ENCODE measurements around the gene NFIX. TPM values are rescaled to one million over a fixed set of nuclear protein-coding genes. Genes with fewer than 3 reads are reported as not detected.

Gene NFIX
- total and polyA plus RNA-seq, 2 donors (not counting 3 experiments of a cell fraction or from before 2014, with no cell fraction given), result 9.8 to 37.7 TPM

DNA sequence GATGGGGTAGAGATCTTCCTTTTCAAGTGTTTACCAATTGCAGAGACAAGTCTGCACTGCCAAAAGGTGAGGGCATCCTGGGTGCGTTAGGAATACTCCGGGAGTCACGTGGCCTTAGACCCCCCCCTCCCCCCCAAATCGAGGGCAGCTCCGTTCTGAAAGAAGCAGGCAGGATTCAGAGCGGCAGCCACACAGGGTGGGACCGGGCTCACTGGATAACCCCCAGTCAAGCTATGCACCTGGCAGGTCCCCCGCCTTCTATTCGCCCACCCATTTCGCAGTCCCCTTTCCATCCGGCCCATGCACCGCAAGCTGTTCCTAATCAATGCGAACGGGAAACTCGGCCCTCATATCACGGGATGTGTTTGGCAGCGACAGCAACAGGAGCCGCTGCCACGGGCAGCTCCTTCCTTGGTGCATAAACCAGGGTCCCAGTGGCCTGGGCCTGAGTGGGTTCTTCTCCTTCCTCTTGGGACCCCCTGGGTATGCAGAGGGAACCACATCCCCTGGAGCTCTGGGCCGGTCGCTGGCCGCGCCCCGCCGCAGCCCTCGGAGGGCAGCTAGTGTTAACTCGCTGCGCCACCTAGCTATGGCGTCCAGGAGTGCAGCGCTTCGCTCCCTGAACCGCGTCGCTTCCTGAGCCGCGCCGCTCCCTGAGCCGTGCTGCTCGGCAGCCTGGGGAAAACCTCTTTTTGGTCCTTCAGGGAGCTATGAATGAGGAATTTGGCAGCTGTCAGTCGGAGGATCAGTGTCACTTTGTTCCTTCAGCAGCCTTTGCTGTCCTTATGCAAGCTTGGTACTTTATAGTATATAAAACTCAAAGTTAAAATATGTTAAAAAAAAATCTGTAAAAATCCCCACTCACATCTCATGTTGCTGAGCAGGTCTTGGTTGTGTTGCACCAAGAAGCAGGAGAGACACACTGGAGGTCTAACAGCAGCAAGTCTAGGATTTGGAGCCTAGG is 66.0 kb downstream of the NFIX start:
- no peaks in the 10 kb centered on the region for H4K20me1 ChIP-seq (replicated peaks; ENCODE audit: control insufficient read depth, extremely low read depth, insufficient read depth, low read length)
- H3K36me3 ChIP-seq (ENCODE audit: control insufficient read depth in 2 of 2, extremely low read depth in 1 of 2, insufficient read depth in 2 of 2, low read length in 2 of 2), result no peaks in the 10 kb centered on the region
- peak overlapping the region; percentile 74 for H3K4me2 ChIP-seq (ENCODE audit: insufficient read depth, low read length)
- DNase-seq (ENCODE audit: low read depth, low spot score) (peak; percentile 79), FAIRE-seq (peak; percentile 86)
- H3K9ac ChIP-seq (replicated peaks; ENCODE audit: extremely low read depth, insufficient read depth, low read length), result peak overlapping the region; percentile 25
- H2AFZ ChIP-seq (ENCODE audit: low read depth, low read length), result peak overlapping the region; percentile 83
- ChIA-PET POLR2A (interaction anchor here (1.2 to 1.4 kb wide), 4 partner anchors 34 to 39 kb away, joined by 3 to 8 read pairs (median 4); no protein-coding TSS in a partner anchor), CTCF (interaction anchor here (0.5 to 15.7 kb wide), 37 partner anchors 9 to 1017 kb away, joined by 3 to 463 read pairs (median 8); partner anchors contain the start of gene NFIX)
- H3K9me1 ChIP-seq (replicated peaks; ENCODE audit: control insufficient read depth, extremely low read depth, insufficient read depth, low read length), result no peaks in the 10 kb centered on the region
- BruUV-seq (replicated peaks), result no TSS peak
- H3K27ac ChIP-seq (ENCODE audit: insufficient read depth, low read depth, low read length), result no peak overlapping the region
- dilution Hi-C loops (cut with MboI; ENCODE audit: extremely low pct_ligation_motif_present, low sequenced_read_pairs) (no loop called here), intact Hi-C loops (cut with micrococcal nuclease) (loop anchor here (1.0 to 5.0 kb wide), 7 partner anchors 27 to 96 kb away; no protein-coding TSS in a partner anchor)
- no peaks in the 10 kb centered on the region for H3K27me3 ChIP-seq (ENCODE audit: control insufficient read depth in 2 of 2, insufficient read depth in 2 of 2, low read length in 2 of 2)
- no peaks in the 10 kb centered on the region for H3K9me3 ChIP-seq (replicated peaks; ENCODE audit: control insufficient read depth, insufficient read depth, low read length)
- peaks cover 24% of the 10 kb centered on the region for H3K4me1 ChIP-seq (ENCODE audit: control insufficient read depth, extremely low read depth, insufficient read depth, low read length)
- H3K79me2 ChIP-seq (ENCODE audit: control insufficient read depth, insufficient read depth, low read length), result no peaks in the 10 kb centered on the region
- TF ChIP-seq EZH2 (IDR thresholded peaks at IDR 0.05; ENCODE audit: borderline replicate concordance, low read depth, low read length, severe bottlenecking), result no peak
- TF ChIP-seq, protein P1, sequence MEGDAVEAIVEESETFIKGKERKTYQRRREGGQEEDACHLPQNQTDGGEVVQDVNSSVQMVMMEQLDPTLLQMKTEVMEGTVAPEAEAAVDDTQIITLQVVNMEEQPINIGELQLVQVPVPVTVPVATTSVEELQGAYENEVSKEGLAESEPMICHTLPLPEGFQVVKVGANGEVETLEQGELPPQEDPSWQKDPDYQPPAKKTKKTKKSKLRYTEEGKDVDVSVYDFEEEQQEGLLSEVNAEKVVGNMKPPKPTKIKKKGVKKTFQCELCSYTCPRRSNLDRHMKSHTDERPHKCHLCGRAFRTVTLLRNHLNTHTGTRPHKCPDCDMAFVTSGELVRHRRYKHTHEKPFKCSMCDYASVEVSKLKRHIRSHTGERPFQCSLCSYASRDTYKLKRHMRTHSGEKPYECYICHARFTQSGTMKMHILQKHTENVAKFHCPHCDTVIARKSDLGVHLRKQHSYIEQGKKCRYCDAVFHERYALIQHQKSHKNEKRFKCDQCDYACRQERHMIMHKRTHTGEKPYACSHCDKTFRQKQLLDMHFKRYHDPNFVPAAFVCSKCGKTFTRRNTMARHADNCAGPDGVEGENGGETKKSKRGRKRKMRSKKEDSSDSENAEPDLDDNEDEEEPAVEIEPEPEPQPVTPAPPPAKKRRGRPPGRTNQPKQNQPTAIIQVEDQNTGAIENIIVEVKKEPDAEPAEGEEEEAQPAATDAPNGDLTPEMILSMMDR (IDR thresholded peaks at IDR 0.05; ENCODE audit: extremely low read depth in 1 of 2, insufficient read depth in 1 of 2, low read depth in 1 of 2, low read length in 2 of 2), result peak; percentile 98
- peak overlapping the region; percentile 23 to 43 (median 33) for H3K4me3 ChIP-seq (replicated peaks in 1 of 3; ENCODE audit: insufficient read depth in 1 of 3, low read depth in 1 of 3, low read length in 3 of 3)

Measured in endothelial cell of umbilical vein (primary cell).